Neuronal stem cell (in vitro differentiated cells): ENCODE measurements around the gene SAFB2. TPM values are rescaled to one million over a fixed set of nuclear protein-coding genes. Genes with fewer than 3 reads are reported as not detected.

Experiments
- DNase-seq: peaks from one replicate; pipeline ENCODE4 v3.0.0-alpha.2; 2013; ENCODE audit warnings: low spot score
- H2AFZ ChIP-seq: one replicate; pipeline ENCODE4 v1.6.1; 2013; ENCODE audit warnings: mild to moderate bottlenecking, low read length, inconsistent platforms
- H2AK5ac ChIP-seq: 2 replicates; pipeline ENCODE4 v1.6.1; 2013; ENCODE audit warnings: low read depth, mild to moderate bottlenecking, inconsistent platforms, low read length, moderate library complexity, mixed read lengths
- H2BK120ac ChIP-seq: 2 replicates; pipeline ENCODE4 v1.6.1; 2013; ENCODE audit warnings: low read depth, mild to moderate bottlenecking, inconsistent platforms, low read length, moderate library complexity, mixed read lengths
- H2BK12ac ChIP-seq: one replicate; pipeline ENCODE4 v1.6.1; 2013; ENCODE audit warnings: low read length, inconsistent platforms
- H2BK15ac ChIP-seq: 2 replicates; pipeline ENCODE4 v1.6.1; 2013; ENCODE audit warnings: mild to moderate bottlenecking, low read length, inconsistent platforms, mixed read lengths
- H2BK5ac ChIP-seq: one replicate; pipeline ENCODE4 v1.6.1; 2013; ENCODE audit warnings: inconsistent platforms, mild to moderate bottlenecking, low read length, moderate library complexity
- H3K14ac ChIP-seq: one replicate; pipeline ENCODE4 v1.6.1; 2013; ENCODE audit warnings: low read length, inconsistent platforms
- H3K18ac ChIP-seq: 2 replicates; pipeline ENCODE4 v1.6.1; 2013; ENCODE audit warnings: low read length, inconsistent platforms
- H3K23ac ChIP-seq: 2 replicates; pipeline ENCODE4 v1.6.1; 2013; ENCODE audit warnings: low read depth, mild to moderate bottlenecking, mixed read lengths, low read length, inconsistent platforms; ENCODE audit not compliant: poor library complexity
- H3K27ac ChIP-seq: replicated peaks from 3 replicates; pipeline ENCODE4 v1.5.1; 2013; ENCODE audit warnings: low read length, inconsistent platforms
- H3K27me3 ChIP-seq, 3 experiments: 2 replicates each; pipeline ENCODE4 v1.6.1; 2013; ENCODE audit warnings: low read length in 3 of 3, mild to moderate bottlenecking in 2 of 3, inconsistent platforms in 1 of 3, low read depth in 1 of 3, mixed read lengths in 1 of 3, moderate library complexity in 1 of 3; ENCODE audit not compliant: control insufficient read depth in 3 of 3, insufficient read depth in 3 of 3
- H3K36me3 ChIP-seq, 2 donors: replicated peaks in 1 of 2; 2 replicates each; pipeline ENCODE4 v1.6.1; 2013; ENCODE audit warnings: low read length in 2 of 2; ENCODE audit not compliant: control insufficient read depth in 2 of 2, insufficient read depth in 2 of 2
- H3K4ac ChIP-seq: 2 replicates; pipeline ENCODE4 v1.6.1; 2013; ENCODE audit warnings: inconsistent platforms, mild to moderate bottlenecking, low read length, moderate library complexity
- H3K4me1 ChIP-seq, 2 donors: 1 replicate in 1 of 2; 2 replicates in 1 of 2; pipeline ENCODE4 v1.6.1; 2013; ENCODE audit warnings: low read length in 2 of 2, low read depth in 1 of 2; ENCODE audit not compliant: control insufficient read depth in 2 of 2, insufficient read depth in 1 of 2
- H3K4me2 ChIP-seq: one replicate; pipeline ENCODE4 v1.6.1; 2013; ENCODE audit warnings: mild to moderate bottlenecking, low read length, inconsistent platforms; ENCODE audit not compliant: insufficient read depth, poor library complexity, severe bottlenecking
- H3K4me3 ChIP-seq, 2 donors: 2 replicates each; pipeline ENCODE4 v1.5.1; 2013; ENCODE audit warnings: low read length in 2 of 2, mild to moderate bottlenecking in 2 of 2, inconsistent platforms in 1 of 2, moderate library complexity in 1 of 2
- H3K79me1 ChIP-seq: one replicate; pipeline ENCODE4 v1.6.1; 2013; ENCODE audit warnings: low read depth, mild to moderate bottlenecking, inconsistent platforms, low read length, moderate library complexity
- H3K9ac ChIP-seq: one replicate; pipeline ENCODE4 v1.6.1; 2013; ENCODE audit warnings: mild to moderate bottlenecking, low read depth, low read length, inconsistent platforms; ENCODE audit not compliant: poor library complexity
- H3K9me3 ChIP-seq, 2 donors: replicated peaks in 1 of 2; 2 replicates each; pipeline versions ENCODE3 to v1.6.1; 2013; ENCODE audit warnings: low read length in 2 of 2, mild to moderate bottlenecking in 2 of 2, inconsistent platforms in 1 of 2, low read depth in 1 of 2, mixed read lengths in 1 of 2, moderate library complexity in 1 of 2; ENCODE audit not compliant: control insufficient read depth in 2 of 2, insufficient read depth in 1 of 2
- H4K8ac ChIP-seq: one replicate; pipeline ENCODE4 v1.6.1; 2013; ENCODE audit warnings: low read depth, mild to moderate bottlenecking, inconsistent platforms, low read length, moderate library complexity
- H4K91ac ChIP-seq: one replicate; pipeline ENCODE4 v1.6.1; 2013; ENCODE audit warnings: low read length, low read depth, mild to moderate bottlenecking, inconsistent platforms; ENCODE audit not compliant: poor library complexity
- WGBS, 2 donors: extraction: QIAGEN DNeasy Blood & Tissue Kit; methylation state at CpG; one replicate each; pipeline ENCODE4 v1.1.7; 2013; ENCODE audit warnings: missing lambda C conversion rate in 2 of 2, mixed read lengths in 1 of 2; ENCODE audit not compliant: insufficient read length in 2 of 2, insufficient replicate concordance in 1 of 2; ENCODE audit errors: extremely low coverage in 2 of 2; 5-methylcytosine and 5-hydroxymethylcytosine counted together
- polyA plus RNA-seq, 2 experiments: library from polyadenylated mRNA; stranded (reverse); fragments of 200-250 nt; gene quantifications; one replicate each; pipeline ENCODE4 v1.2.3, GENCODE V29; 2013

The SAFB2 gene
- 32.8 TPM for polyA plus RNA-seq (2013, experiment 1 of 2)
- polyA plus RNA-seq (2013, experiment 2 of 2), result 33.4 TPM

GRCh38 chr19:5622465-5623396 is at the start of gene SAFB2, which contains the start of gene SAFB:
Gene SAFB2, minus strand, starts transcription at chr19:5622776. Its CDS starts 61 bp downstream, at chr19:5622715.
Gene SAFB, plus strand, starts transcription at chr19:5623083. Its CDS starts 123 bp downstream, at chr19:5623206.
- no CpG with 5 or more reads among the region's 116 CpGs for WGBS, 2 donors
- Histone ChIP-seq H3K9me3 (no peaks in the 10 kb centered on the region), H3K79me1 (peaks cover 9% of the 10 kb centered on the region), H3K4me1 (peaks cover 5 to 26% of the 10 kb centered on the region in 2 donors), H3K4me2 (peak within 1 kb of the TSS; percentile 84), H2BK15ac (peak within 1 kb of the TSS; percentile 50), H2AK5ac (peak within 1 kb of the TSS; percentile 93), H4K8ac (no peak within 1 kb of the TSS), H3K4me3 (peak within 1 kb of the TSS; percentile 96 to 99), H3K27ac (peak within 1 kb of the TSS; percentile 91), H3K36me3 (peaks cover 35 to 69% of the 10 kb centered on the region in 2 donors), H3K4ac (peak within 1 kb of the TSS; percentile 58), H3K27me3 (no peaks in the 10 kb centered on the region), H2BK12ac (no peak within 1 kb of the TSS), H3K18ac (peak within 1 kb of the TSS; percentile 99), H2BK120ac (no peak within 1 kb of the TSS), H2AFZ (peak within 1 kb of the TSS; percentile 96), H3K9ac (peak within 1 kb of the TSS; percentile 98), H2BK5ac (peak within 1 kb of the TSS; percentile 83), H3K14ac (peak within 1 kb of the TSS; percentile 79), H4K91ac (no peak within 1 kb of the TSS), H3K23ac (peak within 1 kb of the TSS; percentile 89)
- peak; percentile 100 for DNase-seq

GRCh38 chr19:5671600-5671999 is 49.0 kb upstream of the SAFB2 start:
- no peaks in the 10 kb centered on the region for H3K27me3 ChIP-seq
- no peak overlapping the region for H3K4me2 ChIP-seq
- WGBS, 2 donors, result no CpG with 5 or more reads among the region's 7 CpGs
- no peak overlapping the region for H2AFZ ChIP-seq
- H3K4me1 ChIP-seq, result peaks cover 0 to 4% of the 10 kb centered on the region in 2 donors
- peaks cover 0 to 1% of the 10 kb centered on the region in 2 donors for H3K9me3 ChIP-seq
- no peak for DNase-seq
- peaks cover 30 to 59% of the 10 kb centered on the region in 2 donors for H3K36me3 ChIP-seq
- H3K23ac ChIP-seq, result no peak overlapping the region
- no peak overlapping the region for H2BK15ac ChIP-seq
- H4K91ac ChIP-seq, result no peak overlapping the region
- no peak overlapping the region for H4K8ac ChIP-seq
- H3K18ac ChIP-seq, result no peak overlapping the region
- no peak overlapping the region for H3K9ac ChIP-seq
- H3K79me1 ChIP-seq, result peaks cover 9% of the 10 kb centered on the region
- H3K4ac ChIP-seq, result no peak overlapping the region
- no peak overlapping the region for H2AK5ac ChIP-seq
- no peak overlapping the region for H3K27ac ChIP-seq
- H3K14ac ChIP-seq, result no peak overlapping the region
- no peak overlapping the region for H2BK120ac ChIP-seq
- no peak overlapping the region for H3K4me3 ChIP-seq
- no peak overlapping the region for H2BK5ac ChIP-seq
- H2BK12ac ChIP-seq, result no peak overlapping the region

- Histone ChIP-seq H3K79me1 (peaks cover 4% of the 10 kb centered on the region), H3K4ac (no peak overlapping the region), H2BK15ac (no peak overlapping the region), H3K36me3 (peaks cover 50 to 80% of the 10 kb centered on the region in 2 donors), H3K4me3 (no peak overlapping the region), H3K4me2 (no peak overlapping the region), H3K18ac (peak overlapping the region; percentile 38), H3K9ac (no peak overlapping the region), H3K4me1 (peaks cover 0 to 4% of the 10 kb centered on the region in 2 donors), H3K23ac (peak overlapping the region; percentile 43), H2AFZ (no peak overlapping the region), H2AK5ac (no peak overlapping the region), H4K91ac (no peak overlapping the region), H3K9me3 (no peaks in the 10 kb centered on the region), H4K8ac (no peak overlapping the region), H2BK120ac (no peak overlapping the region), H3K27ac (no peak overlapping the region), H2BK5ac (no peak overlapping the region), H3K27me3 (no peaks in the 10 kb centered on the region), H2BK12ac (no peak overlapping the region), H3K14ac (no peak overlapping the region)
- WGBS, 2 donors, result no CpG with 5 or more reads among the region's 11 CpGs
- DNase-seq, result no peak
These were observed 46.6 kb upstream of the SAFB2 start for GRCh38 chr19:5669212-5669611.

- Histone ChIP-seq H3K27me3 (no peaks in the 10 kb centered on the region), H3K14ac (no peak overlapping the region), H3K79me1 (peaks cover 4% of the 10 kb centered on the region), H3K18ac (no peak overlapping the region), H2BK120ac (no peak overlapping the region), H3K36me3 (peaks cover 60 to 86% of the 10 kb centered on the region in 2 donors), H2BK5ac (no peak overlapping the region), H2AK5ac (no peak overlapping the region), H2BK12ac (peak overlapping the region; percentile 63), H3K23ac (peak overlapping the region; percentile 91), H3K4me1 (peaks cover 0 to 4% of the 10 kb centered on the region in 2 donors), H4K8ac (peak overlapping the region; percentile 82), H3K9ac (no peak overlapping the region), H3K4ac (no peak overlapping the region), H3K9me3 (no peaks in the 10 kb centered on the region), H3K4me2 (no peak overlapping the region), H3K27ac (peak overlapping the region; percentile 24), H4K91ac (no peak overlapping the region), H3K4me3 (no peak overlapping the region), H2AFZ (no peak overlapping the region), H2BK15ac (no peak overlapping the region)
- no CpG with 5 or more reads among the region's 22 CpGs for WGBS, 2 donors
- no peak for DNase-seq
These were observed 45.2 kb upstream of the SAFB2 start for GRCh38 chr19:5667751-5668271.
